Stimulated activated CD4-positive, alpha-beta T cell treated with anti-CD3 and anti-CD28 coated beads, Interleukin-4, amount 100 ng/mL, for 24 hours (primary cell): ENCODE measurements around the gene CTU2.

Experiments used
- DNase-seq: peaks from one replicate; pipeline ENCODE4 v3.0.0-alpha.2; 2020

CTU2 gene

DNA sequence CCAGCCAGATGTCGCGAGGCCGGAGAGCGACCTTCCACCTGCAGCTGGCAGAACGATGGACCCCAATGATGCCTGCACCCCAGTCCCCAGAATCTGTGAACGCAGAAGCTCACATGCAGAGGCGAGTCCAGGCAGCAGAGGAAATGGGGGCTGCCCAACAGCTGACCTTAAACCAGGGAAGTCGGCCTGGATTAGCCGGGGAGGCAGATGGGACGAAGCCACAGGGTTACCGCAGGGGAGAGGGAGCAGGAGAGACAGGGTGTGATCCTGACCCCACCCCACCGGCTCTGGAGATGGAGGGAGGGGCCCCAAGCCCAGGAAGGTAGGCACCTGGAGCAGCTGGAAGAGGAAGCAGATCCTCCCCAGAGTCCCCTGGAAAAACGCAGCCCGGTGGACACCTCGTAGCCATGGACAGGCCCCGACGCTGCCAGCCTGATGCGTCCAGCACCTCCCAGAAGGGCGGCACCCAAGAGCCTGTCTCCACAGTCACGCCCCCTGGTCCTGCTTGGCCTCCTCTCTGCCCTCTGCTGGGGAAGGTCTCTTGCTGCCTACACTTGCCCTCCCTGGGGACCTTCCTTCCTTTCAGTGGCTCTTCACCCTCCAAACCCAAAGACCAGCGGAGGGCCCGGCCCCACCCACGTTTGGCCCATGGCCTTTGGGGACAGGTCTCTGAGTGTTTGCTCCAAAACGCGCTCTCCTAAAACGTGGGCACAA is 41.4 kb downstream of the CTU2 start:
- peak; percentile 50 for DNase-seq

- no peak for DNase-seq
Measured at GRCh38 chr16:88748364-88748763, 42.1 kb downstream of the CTU2 start.

- DNase-seq: no peak
Measured at GRCh38 chr16:88749358-88749757, 43.1 kb downstream of the CTU2 start.

- DNase-seq: no peak
Measured at GRCh38 chr16:88750854-88751253, 44.6 kb downstream of the CTU2 start.

- DNase-seq: no peak
Measured at GRCh38 chr16:88752386-88753002, 46.2 kb downstream of the CTU2 start.

DNA sequence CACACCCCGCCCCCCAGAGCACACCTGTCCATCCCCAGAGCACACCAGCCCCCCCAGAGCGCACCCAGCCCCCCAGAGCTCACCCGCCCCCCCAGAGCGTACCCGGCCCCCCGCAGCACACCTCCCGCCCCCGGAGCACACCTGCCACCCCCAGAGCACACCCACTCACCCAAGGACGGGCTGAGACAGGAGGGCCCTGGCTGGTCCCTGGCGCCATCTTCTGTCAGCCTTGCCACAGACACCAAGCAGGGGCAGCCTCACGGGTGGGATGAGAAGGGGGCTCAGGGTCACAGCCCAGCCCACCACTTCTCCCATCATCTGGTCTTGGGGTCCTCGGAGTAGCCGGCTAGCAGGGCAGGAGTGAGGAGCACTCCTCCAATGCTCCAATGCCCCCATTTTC is 46.9 kb downstream of the CTU2 start:
- no peak for DNase-seq

- DNase-seq: no peak
Measured at GRCh38 chr16:88753602-88754001, 47.3 kb downstream of the CTU2 start.

DNA sequence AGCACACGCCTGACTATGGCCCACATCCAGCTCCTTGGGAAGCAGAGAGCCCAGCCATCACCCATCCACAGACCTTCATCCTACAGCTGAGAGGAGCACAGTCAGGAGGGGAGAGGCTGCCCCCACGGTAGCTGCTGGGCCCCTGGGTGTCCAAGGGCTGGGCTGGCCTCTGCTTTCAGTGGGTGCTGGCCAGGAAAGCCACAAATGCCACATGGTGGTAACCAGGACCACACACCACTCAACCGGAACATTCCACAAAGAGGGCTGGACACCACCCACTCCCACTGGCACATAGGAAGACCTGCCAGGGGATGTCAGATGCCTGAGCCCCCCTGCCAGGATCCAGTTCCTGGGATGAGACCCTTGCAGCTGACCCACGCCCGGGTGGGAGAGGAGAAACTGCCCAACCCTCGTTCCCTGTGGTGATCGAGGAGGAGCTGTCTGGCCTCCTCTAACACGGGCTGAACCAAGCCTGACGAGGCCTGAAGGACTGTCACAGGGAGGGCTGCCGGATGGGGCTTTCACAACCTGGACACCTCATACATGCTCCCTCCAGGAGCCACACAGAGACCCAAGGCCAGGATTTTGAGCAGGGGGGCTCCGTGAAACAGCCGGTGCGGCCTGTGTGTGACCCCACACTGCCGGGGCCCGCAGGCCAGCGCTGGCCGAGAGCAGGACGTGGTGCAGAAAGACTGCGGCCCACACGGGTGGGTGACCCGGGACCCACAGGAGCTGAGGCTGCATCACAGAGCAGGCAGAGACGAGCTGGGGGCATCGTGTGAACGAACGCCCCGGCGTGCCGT is 48.0 kb downstream of the CTU2 start:
- no peak for DNase-seq

DNA sequence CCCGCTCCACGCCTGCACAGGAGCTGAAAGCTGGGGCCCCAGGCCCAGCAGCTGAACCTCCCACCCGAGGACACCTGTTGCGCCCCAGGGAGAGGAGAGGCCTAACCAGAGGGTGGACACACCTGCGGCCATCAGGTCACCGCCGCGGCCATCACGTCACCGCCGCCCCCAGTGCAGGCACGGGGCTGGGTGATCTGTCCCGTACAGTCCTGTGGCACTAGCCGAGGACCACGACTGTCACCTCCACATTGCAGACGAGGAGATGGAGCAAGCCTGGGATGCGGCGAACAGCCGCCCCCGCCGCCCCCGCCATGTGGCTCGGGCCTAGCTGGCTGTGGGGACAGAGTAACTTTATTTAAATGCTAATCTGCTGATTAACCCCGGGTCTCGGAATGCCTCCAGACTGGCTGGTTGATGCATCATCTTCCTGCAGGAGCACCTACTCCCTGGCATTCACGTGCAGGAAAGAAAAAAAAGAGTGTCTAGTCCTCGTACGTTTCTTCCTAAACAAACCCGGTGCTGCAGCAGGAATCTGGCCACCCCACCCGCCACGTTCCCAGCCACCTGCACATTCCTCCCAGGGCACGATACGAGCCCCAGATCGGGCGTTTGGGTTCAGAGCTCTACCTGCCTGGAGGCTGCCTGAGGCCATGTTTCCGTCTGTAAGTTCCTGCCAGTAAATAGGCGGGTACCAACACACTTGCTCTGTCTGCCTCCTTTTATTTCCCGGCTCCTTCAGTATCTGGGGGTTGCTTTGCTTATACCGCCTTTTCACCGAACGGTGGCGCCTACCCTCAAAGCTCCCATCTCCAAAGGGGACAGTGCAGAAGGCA is 48.8 kb downstream of the CTU2 start:
- DNase-seq: no peak

GRCh38 chr16:88755745-88756443 is 49.6 kb downstream of the CTU2 start:
- no peak for DNase-seq

DNA sequence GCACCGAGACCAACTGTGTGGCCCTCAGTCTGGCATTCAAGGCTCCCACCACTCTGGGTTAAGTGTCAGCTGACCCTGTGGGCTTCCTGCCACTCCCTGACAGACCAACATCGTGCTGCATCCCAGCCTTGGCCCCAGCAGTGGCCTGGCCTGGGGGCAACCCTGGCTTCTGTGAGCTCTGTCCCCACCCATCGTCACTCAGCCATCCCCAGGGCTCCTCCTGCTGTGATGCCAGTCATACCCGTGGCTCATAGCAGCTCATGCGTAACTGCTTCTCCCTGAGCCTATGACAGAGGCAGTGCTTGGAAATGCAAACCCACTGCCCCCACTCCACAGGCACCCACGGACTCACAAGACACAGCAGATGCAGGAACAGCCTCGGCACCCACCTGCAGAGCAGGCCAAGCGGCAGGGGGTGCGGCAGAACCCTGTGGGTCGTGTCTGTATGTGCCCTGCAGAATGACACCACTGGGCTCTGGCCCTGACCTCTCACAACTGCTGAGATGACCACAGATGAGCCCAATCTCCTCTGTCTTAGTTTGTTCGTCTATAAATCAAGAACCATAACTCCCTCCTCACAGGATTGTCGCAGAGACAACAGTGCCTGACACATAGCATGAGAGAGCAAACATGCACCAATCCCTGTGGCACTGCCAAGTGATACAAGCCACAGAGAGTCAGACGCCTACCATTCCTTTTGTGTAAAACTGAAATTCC is 52.1 kb downstream of the CTU2 start:
- no peak for DNase-seq

DNA sequence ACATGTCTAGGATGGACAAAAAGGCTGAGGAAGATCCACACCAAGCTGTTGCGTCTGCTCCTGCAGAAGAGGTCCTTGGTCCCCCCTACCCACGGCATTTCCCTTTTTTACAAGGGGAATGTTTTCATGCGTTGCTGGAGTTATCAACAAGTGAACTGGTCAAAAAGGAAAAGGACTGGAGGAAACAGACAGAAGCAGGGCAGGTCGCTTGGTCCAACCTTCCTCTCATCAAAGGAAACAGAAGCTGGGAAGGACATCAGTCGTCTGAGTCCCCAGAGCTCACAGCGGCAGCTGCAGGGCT is 52.6 kb downstream of the CTU2 start:
- no peak for DNase-seq

GRCh38 chr16:88759245-88759975 is 53.1 kb downstream of the CTU2 start:
- DNase-seq: peak; percentile 61

GRCh38 chr16:88759976-88760350 is 53.7 kb downstream of the CTU2 start:
- DNase-seq: no peak

GRCh38 chr16:88760424-88761142 is 54.3 kb downstream of the CTU2 start:
- DNase-seq: no peak

- no peak for DNase-seq
Measured at GRCh38 chr16:88761143-88761534, 54.8 kb downstream of the CTU2 start.

DNA sequence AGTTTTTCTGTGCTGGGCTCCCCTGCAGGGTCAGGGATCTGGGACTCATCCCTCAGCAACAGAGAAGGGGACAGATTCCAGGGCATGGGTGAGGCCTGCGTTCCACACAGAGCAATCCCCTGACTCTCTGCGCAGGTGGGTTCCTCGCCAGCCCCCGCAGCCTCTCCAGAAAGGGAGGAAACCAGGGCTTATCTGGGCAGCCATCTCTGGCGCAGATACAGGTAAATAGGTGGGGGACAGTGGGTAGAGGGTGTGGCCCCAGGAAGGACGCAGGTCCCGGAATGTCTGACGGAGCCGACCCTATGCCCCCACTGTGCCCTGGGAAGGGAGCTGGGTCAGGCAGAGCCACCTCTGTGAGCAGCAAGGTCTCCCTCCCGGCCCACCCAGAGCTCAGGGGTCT is 55.5 kb downstream of the CTU2 start:
- DNase-seq: no peak

- no peak for DNase-seq
Measured at GRCh38 chr16:88762258-88762870, 56.1 kb downstream of the CTU2 start.

GRCh38 chr16:88762941-88763340 is 56.6 kb downstream of the CTU2 start:
- no peak for DNase-seq

DNA sequence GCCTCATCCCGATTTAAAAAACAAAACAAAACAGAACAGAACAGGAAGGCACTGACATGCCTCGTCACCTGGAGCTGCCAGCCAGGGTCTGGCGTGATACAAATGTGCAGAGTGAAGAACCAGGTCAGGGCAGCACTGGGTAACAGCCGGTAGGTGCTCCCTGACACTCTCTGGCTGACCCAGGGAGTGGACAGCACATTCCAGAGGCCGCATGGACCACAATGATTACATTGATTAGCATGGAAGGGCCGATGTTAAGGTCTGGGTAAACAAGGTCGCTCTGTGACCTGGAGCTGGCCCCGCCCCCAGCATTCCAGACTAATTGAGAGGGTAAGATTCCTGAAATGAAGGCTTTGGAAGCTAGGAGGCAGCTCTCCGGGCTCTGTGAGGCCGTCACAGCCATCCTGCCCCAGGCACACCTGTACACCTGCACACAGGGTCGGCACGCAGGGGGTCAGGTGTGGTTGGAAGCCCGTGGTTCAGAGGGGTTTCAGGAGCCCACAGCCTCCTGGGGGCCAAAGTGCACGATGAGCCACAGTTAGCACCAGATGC is 57.3 kb downstream of the CTU2 start:
- DNase-seq: no peak
